Left lobe of liver (tissue), 1 donor: ENCODE results near the gene PPM1H. TPM values are rescaled to one million over a fixed set of nuclear protein-coding genes. Genes with fewer than 3 reads are reported as not detected.

Experiments used
- total RNA-seq: library from RNA; stranded (reverse); gene quantifications from one replicate; pipeline ENCODE4 v1.2.1, GENCODE V29; 2021
- donor health status: DM: no; HTN: yes; CAD: no.

PPM1H gene
- total RNA-seq, 1 donor from 2014 or later: 8.0 TPM

Other genes starting within 250 kb of the PPM1H start
- gene AVPR1A, start 216.1 kb upstream of the PPM1H start, total RNA-seq: 14.6 TPM